ENCODE data around the gene STMND1.
"Not testable (repeated sequence)": the region's sequence is repeated elsewhere in the genome, so short reads cannot be mapped to it uniquely, and the experiment has no call there.

Gene STMND1

DNA sequence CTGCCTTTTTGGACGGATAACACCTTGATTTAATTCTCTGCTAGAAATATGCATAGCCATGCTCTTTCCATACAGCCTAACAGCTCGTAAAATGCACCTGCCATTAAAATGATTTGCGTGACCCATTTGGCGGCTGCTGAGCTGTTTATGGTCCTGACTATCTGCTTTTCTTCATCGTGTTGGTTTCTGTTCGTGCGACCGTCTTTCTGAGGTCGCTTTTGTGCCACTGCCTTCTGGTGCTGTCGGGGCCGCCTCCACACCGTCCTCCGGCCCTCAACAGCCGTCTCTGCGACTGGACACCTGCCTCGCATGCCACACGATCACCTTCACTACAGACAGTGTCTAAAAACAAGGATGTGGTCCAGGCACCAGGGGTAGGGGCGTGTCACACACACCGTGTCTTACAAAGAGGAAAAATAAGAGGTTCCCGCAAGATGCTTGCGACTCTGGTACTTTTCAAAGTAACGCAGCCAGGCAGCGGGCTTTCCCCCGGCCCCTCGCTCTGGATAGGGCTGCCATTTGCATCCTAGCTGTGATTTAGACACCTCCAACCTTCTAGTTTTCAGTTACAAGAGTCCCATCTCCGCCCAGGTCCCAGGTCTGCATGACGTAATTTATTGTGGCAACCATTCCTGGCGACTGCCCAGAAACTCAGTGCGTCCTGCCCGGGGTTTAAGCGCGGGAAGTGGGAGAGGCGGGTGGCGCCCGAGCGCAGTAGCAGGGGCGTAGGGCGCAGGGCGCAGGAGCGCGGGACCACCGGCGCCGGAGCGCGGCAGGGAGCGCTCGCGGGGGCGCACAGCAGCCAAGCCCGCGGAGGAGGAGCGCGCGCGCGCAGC, at the start of gene STMND1:
Gene STMND1, plus strand, starts transcription at position 629 of the 836 bp plus-strand sequence. CDS start 208 bp downstream, outside the sequence.
- DNase-seq, result no peak

DNA sequence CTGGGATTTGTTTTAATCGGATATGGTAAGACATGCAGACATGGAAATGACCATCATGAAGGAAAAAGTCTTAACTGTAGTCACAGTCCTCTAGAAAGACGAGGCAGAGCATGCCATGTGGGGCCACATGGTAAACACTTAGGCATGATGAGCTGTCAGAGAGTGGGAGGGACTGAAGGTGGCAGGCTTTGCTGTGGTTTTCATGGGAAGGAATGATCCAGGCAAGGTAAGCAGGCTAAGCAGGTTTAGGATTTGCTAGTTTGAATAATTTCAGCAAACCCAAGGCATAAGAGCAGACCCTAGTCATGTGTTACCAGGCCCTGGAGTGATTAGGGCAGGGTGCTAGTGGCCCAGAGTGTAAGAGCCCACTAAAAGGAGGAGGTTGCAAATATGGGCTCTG, 47.2 kb upstream of the STMND1 start:
- DNase-seq, result no peak

DNA sequence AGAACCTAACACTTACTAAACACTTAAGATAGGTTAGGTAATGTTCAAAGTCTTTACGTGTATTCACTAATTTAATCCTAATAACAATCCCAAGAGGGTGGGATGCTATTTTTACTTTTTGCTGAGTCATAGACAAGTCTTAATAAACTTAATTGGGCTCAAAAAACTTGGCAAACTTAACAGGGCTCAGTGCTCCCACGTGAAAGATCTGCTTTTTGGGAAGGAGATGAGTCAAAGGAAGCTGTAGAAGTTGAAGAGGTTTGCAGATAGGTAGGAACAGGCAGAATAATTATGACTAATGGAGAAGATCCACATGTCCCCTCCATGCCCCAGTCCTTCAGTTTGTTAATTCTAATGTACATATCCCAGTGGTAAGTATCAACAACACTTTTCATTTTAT, 44.5 kb upstream of the STMND1 start:
- no peak for DNase-seq

DNA sequence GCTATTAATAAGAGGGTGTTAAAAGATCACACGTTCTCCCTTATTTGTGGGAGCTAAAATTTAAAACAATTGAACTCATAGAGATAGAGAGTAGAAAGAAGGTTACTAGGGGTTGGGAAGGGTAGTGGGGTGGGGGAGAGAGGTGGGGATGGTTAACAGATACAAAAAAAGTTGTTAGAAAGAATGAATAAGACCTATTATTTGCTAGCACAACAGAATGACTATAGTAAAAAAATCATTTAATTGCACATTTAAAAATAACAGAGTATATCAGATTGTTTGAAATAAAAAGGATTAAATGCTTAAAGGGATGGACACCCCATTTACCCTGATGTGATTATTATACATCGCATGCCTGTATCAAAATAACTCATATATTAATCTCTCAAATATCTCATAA, 43.3 kb upstream of the STMND1 start:
- no peak for DNase-seq

DNA sequence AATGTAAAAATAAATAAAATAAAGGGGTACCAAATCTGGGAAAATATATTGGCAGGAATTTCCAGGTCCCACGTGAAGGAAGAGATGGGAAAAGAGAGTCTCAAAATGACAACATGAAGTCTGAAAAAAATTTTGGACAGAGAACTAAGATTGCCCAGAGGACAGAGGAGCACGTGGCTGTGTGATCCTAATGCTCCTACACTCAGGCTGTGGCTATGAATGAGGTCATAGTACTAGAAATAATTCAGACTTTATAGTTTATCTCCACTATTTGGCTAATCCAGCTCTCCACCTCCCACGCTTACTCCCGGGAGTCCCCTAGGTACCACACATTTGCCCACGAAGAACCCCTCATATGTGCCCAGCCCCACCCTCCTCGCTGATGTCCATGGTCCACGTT, 42.8 kb upstream of the STMND1 start:
- DNase-seq, result no peak

DNA sequence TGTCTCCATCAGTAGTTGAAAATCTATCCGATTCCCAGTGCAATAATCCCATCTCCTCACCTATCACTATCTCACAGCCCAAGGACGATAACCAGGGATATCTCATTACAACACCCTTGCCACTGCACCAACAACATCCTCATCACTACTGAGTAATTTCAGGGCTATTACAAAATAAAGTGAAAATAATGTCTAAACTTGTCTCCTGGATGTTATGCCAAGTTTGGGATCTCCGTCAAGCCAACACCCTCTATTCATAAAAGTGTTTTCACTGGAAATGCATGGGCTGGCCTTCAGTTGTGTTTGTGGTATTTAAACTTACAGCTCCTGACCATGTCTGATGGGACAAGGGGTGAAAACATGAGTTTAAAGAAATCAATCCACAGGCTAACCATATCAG, 42.0 kb upstream of the STMND1 start:
- DNase-seq, result no peak

DNA sequence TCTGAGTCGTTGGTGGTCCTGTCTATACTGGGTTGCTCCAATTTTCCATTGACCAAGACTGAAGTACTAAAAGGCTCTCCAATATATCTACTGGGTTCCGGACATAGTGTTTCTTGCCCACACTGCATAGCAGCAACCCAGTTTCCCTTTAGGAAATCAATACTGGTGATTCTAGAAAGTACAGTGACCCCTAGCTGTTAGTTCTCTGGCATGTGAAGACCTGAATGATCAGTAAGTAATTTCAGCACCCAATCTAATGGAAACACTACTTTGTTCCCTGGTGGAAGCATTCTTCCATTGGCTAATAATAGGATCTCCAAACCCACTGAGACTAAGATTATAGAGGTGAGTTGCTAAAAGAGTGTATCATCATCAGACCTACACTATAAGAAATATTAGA, 40.8 kb upstream of the STMND1 start:
- no peak for DNase-seq

DNA sequence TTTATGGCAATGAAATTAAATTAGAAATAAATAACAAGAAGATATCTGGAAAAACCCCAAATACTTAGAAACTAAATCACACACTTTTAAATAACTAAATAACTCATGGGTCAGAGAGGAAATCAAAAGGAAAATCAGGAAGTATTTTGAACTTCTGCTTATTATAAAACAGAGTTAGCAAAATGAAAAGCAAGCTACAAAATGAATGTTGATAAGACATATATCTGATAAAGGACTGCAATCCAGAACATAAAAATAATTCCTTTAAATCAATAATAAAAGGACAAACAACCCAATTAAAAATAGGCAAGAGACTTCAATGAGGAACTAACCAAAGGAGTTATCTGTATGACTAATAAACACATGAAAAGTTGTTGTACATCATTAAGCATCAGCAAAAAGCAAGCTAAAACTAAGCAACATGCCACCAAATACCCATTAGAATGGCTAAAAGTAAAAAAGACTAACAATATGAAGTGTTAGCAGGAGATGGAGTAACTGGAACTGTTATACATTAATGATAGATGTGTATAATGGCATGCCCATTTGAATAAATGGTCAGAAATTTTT, 38.9 kb upstream of the STMND1 start:
- DNase-seq, result no peak

DNA sequence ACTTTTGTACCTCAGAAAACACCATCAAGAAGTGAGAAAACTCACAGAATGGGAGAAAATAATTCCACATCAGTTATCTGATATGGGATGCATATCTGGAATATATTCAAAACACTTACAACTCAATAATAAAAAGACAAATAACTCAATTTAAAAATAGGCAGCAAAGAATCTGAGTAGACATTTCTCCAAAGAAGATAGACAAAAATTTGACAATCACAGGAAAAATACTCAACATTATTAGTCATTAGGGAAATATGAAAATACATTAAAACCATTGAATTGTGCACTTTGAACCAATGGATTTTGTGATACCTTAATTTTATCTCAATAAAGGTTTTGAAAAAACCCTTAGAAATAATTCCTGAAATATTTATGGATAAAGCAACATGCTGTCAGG, 36.9 kb upstream of the STMND1 start:
- no peak for DNase-seq

DNA sequence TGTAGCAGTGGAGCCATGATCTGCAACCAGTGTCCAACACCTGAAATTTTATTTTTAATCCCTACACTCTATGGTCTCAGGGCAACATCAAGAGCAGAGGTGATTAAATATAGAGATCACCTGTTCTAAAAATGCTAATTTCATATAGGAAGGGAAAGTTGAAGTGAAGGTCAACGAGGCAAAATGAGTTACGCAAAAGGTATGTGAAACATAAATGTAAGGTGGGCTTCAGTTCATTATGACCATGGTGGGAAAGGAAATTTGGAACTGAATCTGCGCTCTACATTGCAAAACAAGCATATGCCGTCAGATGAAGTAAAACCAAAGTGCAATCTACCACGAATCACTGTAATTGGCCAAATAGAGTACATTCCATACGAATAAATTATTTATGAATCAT, 35.2 kb upstream of the STMND1 start:
- no peak for DNase-seq

DNA sequence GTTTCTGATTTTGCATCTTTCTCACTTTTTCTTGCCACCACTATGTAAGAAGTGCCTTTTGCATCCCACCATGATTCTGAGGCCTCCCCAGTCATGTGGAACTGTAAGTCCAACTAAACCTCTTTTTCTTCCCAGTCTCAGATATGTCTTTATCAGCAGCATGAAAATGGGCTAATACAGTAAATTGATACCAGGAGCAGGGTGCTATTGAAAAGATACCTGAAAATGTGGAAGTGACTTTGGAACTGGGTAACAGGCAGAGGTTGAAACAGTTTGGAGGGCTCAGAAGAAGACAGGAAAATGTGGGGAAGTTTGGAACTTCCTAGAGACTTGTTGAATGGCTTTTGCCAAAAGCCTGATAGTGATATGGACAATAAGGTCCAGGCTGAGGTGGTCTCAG, 32.9 kb upstream of the STMND1 start:
- DNase-seq, result not testable (repeated sequence)

DNA sequence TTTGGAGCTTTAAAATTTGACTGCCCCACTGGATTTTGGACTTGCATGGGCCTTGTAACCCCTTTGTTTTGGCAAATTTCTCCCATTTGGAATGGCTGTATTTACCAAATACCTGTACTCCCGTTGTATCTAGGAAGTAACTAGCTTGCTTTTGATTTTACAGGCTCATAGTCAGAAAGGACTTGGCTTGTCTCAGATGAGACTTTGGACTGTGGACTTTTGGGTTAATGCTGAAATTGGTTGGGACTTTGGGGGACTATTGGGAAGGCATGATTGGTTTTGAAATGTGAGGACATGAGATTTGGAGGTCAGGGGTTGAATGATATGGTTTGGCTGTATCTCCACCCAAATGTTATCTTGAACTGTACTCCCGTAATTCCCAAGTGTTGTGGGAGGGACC, 31.4 kb upstream of the STMND1 start:
- not testable (repeated sequence) for DNase-seq

DNA sequence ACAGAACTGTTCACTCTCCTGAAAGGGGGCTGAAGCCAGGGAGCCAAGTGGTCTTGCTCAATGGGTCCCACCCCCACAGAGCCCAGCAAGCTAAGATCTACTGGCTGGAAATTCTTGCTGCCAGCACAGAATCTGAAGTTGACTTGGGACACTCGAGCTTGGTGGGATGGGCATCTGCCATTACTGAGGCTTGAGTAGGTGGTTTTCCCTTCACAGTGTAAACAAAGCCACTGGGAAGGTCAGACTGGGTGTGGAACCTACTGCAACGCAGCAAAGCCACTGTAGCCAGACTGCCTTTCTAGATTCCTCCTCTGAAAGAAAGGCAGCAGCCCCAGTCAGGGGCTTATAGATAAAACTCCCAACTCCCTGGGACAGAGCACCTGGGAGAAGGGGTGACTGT, 28.3 kb upstream of the STMND1 start:
- DNase-seq, result not testable (repeated sequence)

DNA sequence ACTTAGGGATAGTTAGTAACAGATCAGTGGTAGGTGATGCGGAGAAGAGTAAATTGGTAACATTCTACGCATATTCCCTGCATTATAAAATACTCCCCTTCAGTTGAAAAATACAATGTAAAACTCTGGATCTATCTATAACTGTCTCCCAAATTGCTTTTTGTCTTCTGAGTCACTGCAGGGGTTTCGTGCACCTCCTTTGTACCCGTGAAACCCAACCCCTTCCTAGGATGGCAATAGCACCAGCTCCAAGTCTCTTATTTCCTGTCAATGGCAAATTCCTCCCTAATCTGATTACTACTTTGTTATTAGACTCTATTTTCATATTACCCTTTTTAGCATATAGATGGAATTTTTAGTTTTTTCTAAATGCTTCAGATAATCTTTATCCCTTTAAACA, 20.6 kb upstream of the STMND1 start:
- no peak for DNase-seq

DNA sequence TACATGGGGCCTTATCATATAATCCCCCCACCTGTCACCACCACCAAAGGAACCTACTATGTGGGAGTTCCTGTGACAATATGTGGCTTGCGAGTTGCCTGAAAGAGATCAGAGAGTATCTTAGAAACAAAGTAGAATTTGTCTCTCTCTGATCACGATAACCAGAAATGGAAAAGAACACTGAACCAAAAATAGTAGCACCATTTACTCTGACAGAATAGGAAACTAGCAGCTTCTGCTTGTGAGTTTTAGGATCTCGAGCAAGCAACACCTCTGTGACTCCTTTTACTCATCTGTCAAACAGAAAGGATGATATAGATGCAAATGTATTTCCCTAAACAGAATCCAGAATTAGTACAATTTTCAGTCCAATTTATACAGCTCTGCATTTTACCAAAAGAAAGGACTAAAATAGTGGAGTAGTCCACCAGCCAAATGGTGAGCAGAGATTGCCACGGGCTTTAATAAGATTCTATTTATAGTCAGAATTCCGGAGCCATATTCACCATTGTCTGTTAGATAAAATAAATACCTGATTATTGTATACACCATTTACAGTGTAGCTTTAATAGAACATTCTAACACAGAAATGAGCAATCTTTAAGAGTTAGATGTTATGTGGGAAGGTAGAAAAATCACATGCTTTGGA, 19.9 kb upstream of the STMND1 start:
- DNase-seq, result no peak

DNA sequence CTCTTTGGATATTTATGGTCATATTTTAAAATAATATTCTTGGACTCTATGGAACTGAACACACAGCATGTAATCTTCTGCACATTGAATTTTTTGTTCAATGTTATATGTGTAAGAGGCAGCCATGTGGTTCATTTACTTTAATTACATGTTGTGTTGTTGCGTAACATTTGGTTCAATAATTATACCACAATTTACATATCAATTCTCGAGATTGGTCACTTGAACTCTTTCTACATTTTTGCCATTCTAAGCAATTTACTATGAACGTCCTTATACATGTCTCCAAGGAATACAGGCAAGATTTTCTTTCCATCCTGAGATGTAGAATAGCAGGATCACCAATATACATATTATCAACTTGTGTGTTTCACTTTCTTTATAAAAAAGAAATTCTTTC, 18.5 kb upstream of the STMND1 start:
- DNase-seq, result no peak

DNA sequence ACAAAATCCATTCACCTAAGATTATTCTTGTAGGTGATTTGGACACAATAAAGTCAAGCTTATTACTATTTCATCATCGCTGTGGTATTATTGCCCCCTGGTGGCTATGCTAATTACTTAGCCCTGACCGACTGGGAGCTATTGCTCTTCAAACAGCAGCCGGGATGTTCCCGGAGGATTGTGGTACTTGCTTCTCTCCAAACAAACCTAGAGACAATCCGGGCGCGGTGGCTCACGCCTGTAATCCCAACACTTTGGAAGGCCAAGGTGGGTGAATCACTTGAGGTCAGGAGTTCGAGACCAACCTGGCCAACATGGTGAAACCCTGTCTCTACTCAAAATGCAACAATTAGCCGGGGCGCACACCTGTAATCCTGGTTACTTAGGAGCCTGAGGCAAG, 15.4 kb upstream of the STMND1 start:
- peak; percentile 34 for DNase-seq

DNA sequence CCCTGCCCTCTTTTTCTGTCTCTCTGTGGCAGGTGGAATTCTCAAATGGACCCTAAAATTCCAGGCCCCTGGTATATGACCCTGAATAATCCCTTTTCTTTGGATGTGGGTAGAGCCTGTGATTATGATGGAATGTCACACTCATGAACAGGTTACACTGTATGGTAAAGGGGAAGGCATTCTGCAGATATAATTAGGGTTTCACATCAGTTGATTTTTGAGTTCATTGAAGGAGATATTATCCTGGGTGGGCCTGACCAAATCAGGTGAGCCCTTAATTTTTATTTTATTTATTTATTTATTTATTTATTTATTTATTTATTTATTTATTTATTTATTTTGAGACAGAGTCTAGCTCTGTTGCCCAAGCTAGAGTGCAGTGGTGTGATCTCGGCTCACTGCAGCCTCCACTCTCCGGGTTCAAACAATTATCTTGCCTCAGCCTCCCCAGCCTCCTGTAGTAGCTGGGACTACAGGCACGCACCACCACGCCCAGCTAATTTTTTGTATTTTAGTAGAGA, 13.7 kb upstream of the STMND1 start:
- DNase-seq, result no peak

DNA sequence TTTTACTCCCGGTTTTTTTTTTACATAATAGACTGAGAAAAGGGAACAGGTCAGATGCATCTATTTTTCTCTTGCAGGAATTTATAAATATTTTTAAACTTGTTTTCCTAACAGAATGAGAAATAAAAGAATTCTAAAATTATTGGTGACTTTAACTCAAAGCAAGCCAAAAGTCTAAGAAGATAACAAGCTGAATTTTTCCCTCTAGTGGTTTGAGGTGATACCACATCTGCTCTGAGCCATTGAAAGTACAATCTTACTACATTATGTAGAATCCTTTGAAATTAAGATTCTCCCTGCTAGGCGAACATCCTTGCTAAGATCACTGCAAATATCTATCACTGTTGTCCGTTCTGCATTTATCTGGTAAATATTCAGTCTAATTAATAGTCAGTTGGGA, 10.7 kb upstream of the STMND1 start:
- DNase-seq, result no peak

DNA sequence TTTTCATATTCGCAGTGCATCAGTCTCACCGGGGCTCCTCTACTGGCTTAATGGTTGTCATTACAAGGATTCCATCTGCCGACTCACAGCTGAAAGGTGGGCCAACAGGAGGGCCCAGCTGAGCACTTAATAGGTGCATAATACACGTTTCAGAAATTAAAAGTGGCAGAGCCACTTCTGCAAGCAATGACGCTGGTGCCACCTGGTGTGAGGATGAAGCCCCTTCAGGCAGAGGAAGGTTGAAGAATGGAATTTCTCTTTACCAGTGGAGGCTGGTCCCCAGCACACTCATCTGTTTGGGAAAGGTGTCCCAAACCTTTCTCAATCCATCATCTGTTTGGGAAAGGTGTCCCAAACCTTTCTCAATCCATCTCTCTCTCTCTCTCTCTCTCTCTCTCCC, 8.2 kb upstream of the STMND1 start:
- no peak for DNase-seq

DNA sequence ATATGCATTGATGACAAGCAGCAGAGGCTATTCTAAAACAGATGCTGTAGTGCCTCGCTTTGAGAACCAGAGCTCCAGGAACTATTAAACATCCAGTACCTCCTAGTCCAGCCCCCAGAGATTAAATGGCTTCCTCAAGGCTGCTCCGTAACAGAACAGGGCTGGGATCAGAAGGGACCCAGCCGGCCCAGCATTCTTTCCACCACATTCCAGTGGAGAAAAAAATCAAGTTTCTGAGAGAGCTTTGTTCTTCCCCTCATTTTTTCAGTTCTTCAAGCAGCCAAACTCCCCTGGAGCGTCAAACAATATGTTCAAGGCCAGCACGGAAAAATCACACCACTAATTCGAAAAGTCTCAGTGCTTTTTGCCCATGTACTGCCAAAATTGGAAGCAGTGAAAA, 5.8 kb upstream of the STMND1 start:
- DNase-seq, result no peak

DNA sequence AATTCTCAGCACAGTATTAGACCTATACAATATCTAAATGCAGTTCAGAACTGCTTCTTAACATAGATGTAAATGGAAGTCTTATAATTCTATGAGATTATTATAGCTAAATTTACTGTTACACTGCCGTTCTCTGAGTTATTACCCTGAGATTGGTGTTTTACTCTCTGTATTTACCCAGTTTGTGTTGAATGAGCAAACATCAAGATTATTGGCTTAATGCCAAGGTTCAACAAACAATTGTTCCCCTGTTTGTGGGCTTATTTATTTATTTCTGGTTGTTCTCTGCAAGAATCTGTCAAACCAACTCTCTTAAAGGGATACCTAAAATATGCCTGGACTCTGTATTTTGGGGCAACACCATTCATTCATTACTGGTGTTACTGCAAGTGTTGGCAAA, 5.2 kb upstream of the STMND1 start:
- DNase-seq, result no peak

DNA sequence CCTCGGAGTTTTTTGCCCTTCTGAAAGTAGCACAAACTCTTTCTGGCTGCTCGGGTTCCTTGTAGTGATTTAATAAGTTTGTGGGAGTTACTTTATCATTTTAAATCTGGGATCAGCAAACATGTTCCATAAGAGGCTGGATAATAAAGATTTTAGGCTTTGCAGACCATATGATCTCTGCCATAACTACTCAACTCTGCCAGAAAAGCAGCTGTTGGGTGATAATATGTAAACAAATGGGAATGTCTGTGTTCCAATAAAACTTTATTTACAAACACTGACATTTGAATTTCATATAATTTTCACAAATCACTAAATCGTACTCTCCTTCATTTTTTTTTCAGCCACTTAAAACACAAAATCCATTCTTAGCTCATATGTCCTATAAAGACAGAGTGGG, 3.9 kb upstream of the STMND1 start:
- DNase-seq, result no peak

DNA sequence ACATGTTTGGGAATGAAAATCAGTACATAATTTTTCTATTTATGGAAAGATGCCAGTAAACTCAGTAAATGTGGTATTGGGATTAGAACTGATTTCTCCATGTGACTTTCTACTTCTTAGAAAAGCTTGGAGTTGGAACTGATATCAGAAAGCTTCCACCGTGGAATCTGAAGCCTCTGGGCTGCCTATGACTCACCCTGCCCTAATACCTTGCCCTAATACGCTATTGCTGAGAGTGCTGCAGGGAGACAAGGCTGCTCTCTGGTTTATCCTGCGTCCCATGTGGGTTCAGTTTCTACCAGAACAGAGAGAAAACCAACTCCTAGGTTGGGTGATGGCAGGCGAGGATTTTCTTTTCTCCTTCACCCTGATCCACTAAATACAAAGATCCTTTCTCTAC, 3.3 kb upstream of the STMND1 start:
- DNase-seq, result no peak
